Activated gamma-delta T cell treated with Interleukin-2 at 50 U/mL for 16 hours (primary cell): ENCODE measurements around the gene CAMTA2.

Experiments
- DNase-seq: peaks from one replicate; pipeline ENCODE4 v3.0.0-alpha.2; 2020

CAMTA2 gene

GRCh38 chr17:4946312-4946976 is 41.0 kb downstream of the CAMTA2 start:
- no peak for DNase-seq

- DNase-seq: no peak
These were observed 41.6 kb downstream of the CAMTA2 start for GRCh38 chr17:4945944-4946280.

- DNase-seq: peak; percentile 75
These were observed 42.1 kb downstream of the CAMTA2 start for GRCh38 chr17:4945176-4945943.

GRCh38 chr17:4944554-4945175 is 42.8 kb downstream of the CAMTA2 start:
- DNase-seq: no peak

- DNase-seq: peak; percentile 64
These were observed 43.3 kb downstream of the CAMTA2 start for GRCh38 chr17:4944163-4944553.

- DNase-seq: no peak
These were observed 44.5 kb downstream of the CAMTA2 start for GRCh38 chr17:4942760-4943508.

- no peak for DNase-seq
These were observed 46.2 kb downstream of the CAMTA2 start for GRCh38 chr17:4941319-4941610.

- peak; percentile 51 for DNase-seq
These were observed 46.7 kb downstream of the CAMTA2 start for GRCh38 chr17:4940555-4941318.

- DNase-seq: peak; percentile 94
These were observed 47.5 kb downstream of the CAMTA2 start, which contains the start of the genes RNF167 and SLC25A11 for GRCh38 chr17:4939796-4940554. Gene RNF167, plus strand, starts transcription at chr17:4940268. Its CDS starts 642 bp downstream, at chr17:4940910. Gene SLC25A11, minus strand, starts transcription at chr17:4940046. Its CDS starts 136 bp downstream, at chr17:4939910.

GRCh38 chr17:4939546-4939795 is 48.0 kb downstream of the CAMTA2 start:
- DNase-seq: no peak

GRCh38 chr17:4938688-4939545 is 48.6 kb downstream of the CAMTA2 start:
- no peak for DNase-seq

- DNase-seq: no peak
These were observed 49.4 kb downstream of the CAMTA2 start for GRCh38 chr17:4938069-4938491.

GRCh38 chr17:4937553-4937952 is 49.9 kb downstream of the CAMTA2 start:
- DNase-seq: no peak

- DNase-seq: no peak
These were observed 51.0 kb downstream of the CAMTA2 start for GRCh38 chr17:4936436-4936835.

GRCh38 chr17:4935650-4936049 is 51.8 kb downstream of the CAMTA2 start:
- no peak for DNase-seq

GRCh38 chr17:4934173-4934979 is 53.1 kb downstream of the CAMTA2 start:
- DNase-seq: no peak

GRCh38 chr17:4933646-4934045 is 53.8 kb downstream of the CAMTA2 start:
- DNase-seq: no peak

- no peak for DNase-seq
These were observed 54.7 kb downstream of the CAMTA2 start for GRCh38 chr17:4932756-4933155.

- no peak for DNase-seq
These were observed 55.5 kb downstream of the CAMTA2 start, which contains the start of gene GP1BA for GRCh38 chr17:4931963-4932362. Gene GP1BA, plus strand, starts transcription at chr17:4932277. Its CDS starts 328 bp downstream, at chr17:4932605.

- no peak for DNase-seq
These were observed 58.6 kb downstream of the CAMTA2 start for GRCh38 chr17:4928881-4929280.
